Stomach (tissue), 9 donors: ENCODE results near the gene DDI2. TPM values are rescaled to one million over a fixed set of nuclear protein-coding genes. Genes with fewer than 3 reads are reported as not detected.

Experiments
- DNase-seq, 2 donors: peaks; one replicate each; pipeline versions ENCODE4 v3.0.0 to v3.0.0-alpha.2; 2013 to 2019
- H3K27ac ChIP-seq, 5 donors: fragments of 200-600 bp in 4 of 5; sonication (generic) in 4 of 5; one replicate each; pipeline ENCODE4 v1.5.1; 2013 to 2019; ENCODE audit warnings: mild to moderate bottlenecking in 1 of 5, moderate library complexity in 1 of 5
- H3K27me3 ChIP-seq, 3 donors: fragments of 200-600 bp; sonication (generic); one replicate each; pipeline ENCODE4 v1.5.1; 2017 to 2019; ENCODE audit warnings: mixed run types in 1 of 3
- H3K36me3 ChIP-seq, 4 donors: fragments of 200-600 bp; sonication (generic); 1 replicate in 3 of 4; 2 replicates in 1 of 4; pipeline ENCODE4 v1.5.1; 2016 to 2019
- H3K4me1 ChIP-seq, 4 donors: fragments of 200-600 bp; sonication (generic); one replicate each; pipeline ENCODE4 v1.5.1; 2016 to 2019
- H3K4me3 ChIP-seq, 4 donors: fragments of 200-600 bp; sonication (generic) in 3 of 4; one replicate each; pipeline ENCODE4 v1.5.1; 2016 to 2019; ENCODE audit warnings: mild to moderate bottlenecking in 1 of 4
- H3K9me3 ChIP-seq, 4 donors: fragments of 200-600 bp; sonication (generic); one replicate each; pipeline ENCODE4 v1.5.1; 2016 to 2019
- EP300 ChIP-seq: sonication (generic); formaldehyde crosslinking; IDR thresholded peaks from one replicate; pipeline ENCODE4 v1.6.1; 2017; ENCODE audit warnings: antibody characterized with exemption
- POLR2A ChIP-seq, 4 donors: fragments of 450-650 bp; IDR thresholded peaks; one replicate each; pipeline ENCODE4 v1.6.1; 2016; ENCODE audit warnings: antibody characterized with exemption in 4 of 4, control low read depth in 2 of 4, mild to moderate bottlenecking in 1 of 4, moderate library complexity in 1 of 4
- POLR2AphosphoS5 ChIP-seq, 3 donors: sonication (generic); formaldehyde crosslinking; IDR thresholded peaks; one replicate each; pipeline ENCODE4 v1.6.1; 2016; ENCODE audit warnings: antibody characterized with exemption in 3 of 3
- WGBS, 5 donors: extraction: QIAGEN DNeasy Blood & Tissue Kit in 3 of 5; methylation state at CpG; one replicate each; pipeline versions ENCODE4 v1.1.5 to v1.1.7; 2013 to 2018; 5-methylcytosine and 5-hydroxymethylcytosine counted together
- intact Hi-C: fragments of 100-400 bp; cut with DNase I; formaldehyde crosslinking; loops from one replicate; pipeline ENCODE4 v1.15.1; 2023; ENCODE audit warnings: low total_unique reads
- polyA plus RNA-seq, 3 donors: library from polyadenylated mRNA; stranded (reverse); fragments of 200-250 nt; gene quantifications; one replicate each; pipeline ENCODE4 v1.2.3, GENCODE V29; 2013
- total RNA-seq, 5 donors: library from RNA; depleted of rRNA; stranded (reverse); fragments of >200 nt; gene quantifications; one replicate each; pipeline versions ENCODE4 v1.1.0 to v1.2.3, GENCODE V29; 2014 to 2016
- TF ChIP-seq, protein P1 (sequence below), 7 experiments: fragments of 450-650 bp in 4 of 7; fragments of 200-600 bp in 3 of 7; sonication (generic) in 3 of 7; IDR thresholded peaks; one replicate each; pipeline ENCODE4 v1.5.1; 2016 to 2019; ENCODE audit warnings: antibody characterized with exemption in 7 of 7, control low read depth in 2 of 7, mild to moderate bottlenecking in 1 of 7
- donor health status: healthy with polysubstance abuse.
- donor health status: Bipolar disorder and iron deficiency.
- donor health status: healthy.

The DDI2 gene
- total and polyA plus RNA-seq, 8 donors = 3.1 to 261 (median 16.6) TPM

DNA sequence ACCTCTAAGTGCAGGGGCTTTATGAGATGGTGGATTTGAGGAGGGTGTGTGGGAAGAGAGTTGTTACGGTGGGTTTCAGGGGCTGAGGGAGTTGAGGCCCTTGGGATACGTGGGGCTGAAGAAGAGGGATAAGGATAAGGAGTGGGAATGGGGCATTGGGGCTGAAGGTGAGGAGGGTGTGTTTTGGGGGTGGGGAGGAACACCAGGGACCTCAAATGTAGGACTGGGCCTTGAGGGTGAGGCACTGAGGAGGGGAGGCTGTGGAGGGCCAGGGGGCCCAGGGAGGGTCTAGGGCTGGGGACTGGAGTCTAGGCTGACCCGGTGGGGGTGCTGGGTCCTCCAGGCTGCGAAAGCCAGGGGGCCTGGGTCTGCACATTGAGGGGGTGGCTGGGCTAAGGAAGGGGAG lies 65.7 kb downstream of the DDI2 start:
- DNase-seq = no peak
- 83 to 93% (median 91%) methylated on average over 4 of the region's 4 CpGs for WGBS, 5 donors
- intact Hi-C loops = no loop called here
- Histone ChIP-seq H3K9me3 (no peaks in the 10 kb centered on the region), H3K27me3 (no peaks in the 10 kb centered on the region), H3K36me3 (no peaks in the 10 kb centered on the region), H3K4me1 (peaks cover 14 to 61% (median 33%) of the 10 kb centered on the region in 4 donors), H3K4me3 (peak overlapping the region in 1 of 4 donors; percentile 60), H3K27ac (peak overlapping the region in 3 of 5 donors; percentile 94 to 99 (median 98))
- TF ChIP-seq POLR2AphosphoS5 (IDR thresholded peaks at IDR 0.05) (no peak), EP300 (no peak), POLR2A (IDR thresholded peaks at IDR 0.05) (no peak)
- TF ChIP-seq, protein P1, sequence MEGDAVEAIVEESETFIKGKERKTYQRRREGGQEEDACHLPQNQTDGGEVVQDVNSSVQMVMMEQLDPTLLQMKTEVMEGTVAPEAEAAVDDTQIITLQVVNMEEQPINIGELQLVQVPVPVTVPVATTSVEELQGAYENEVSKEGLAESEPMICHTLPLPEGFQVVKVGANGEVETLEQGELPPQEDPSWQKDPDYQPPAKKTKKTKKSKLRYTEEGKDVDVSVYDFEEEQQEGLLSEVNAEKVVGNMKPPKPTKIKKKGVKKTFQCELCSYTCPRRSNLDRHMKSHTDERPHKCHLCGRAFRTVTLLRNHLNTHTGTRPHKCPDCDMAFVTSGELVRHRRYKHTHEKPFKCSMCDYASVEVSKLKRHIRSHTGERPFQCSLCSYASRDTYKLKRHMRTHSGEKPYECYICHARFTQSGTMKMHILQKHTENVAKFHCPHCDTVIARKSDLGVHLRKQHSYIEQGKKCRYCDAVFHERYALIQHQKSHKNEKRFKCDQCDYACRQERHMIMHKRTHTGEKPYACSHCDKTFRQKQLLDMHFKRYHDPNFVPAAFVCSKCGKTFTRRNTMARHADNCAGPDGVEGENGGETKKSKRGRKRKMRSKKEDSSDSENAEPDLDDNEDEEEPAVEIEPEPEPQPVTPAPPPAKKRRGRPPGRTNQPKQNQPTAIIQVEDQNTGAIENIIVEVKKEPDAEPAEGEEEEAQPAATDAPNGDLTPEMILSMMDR (IDR thresholded peaks at IDR 0.05) = no peak

DNA sequence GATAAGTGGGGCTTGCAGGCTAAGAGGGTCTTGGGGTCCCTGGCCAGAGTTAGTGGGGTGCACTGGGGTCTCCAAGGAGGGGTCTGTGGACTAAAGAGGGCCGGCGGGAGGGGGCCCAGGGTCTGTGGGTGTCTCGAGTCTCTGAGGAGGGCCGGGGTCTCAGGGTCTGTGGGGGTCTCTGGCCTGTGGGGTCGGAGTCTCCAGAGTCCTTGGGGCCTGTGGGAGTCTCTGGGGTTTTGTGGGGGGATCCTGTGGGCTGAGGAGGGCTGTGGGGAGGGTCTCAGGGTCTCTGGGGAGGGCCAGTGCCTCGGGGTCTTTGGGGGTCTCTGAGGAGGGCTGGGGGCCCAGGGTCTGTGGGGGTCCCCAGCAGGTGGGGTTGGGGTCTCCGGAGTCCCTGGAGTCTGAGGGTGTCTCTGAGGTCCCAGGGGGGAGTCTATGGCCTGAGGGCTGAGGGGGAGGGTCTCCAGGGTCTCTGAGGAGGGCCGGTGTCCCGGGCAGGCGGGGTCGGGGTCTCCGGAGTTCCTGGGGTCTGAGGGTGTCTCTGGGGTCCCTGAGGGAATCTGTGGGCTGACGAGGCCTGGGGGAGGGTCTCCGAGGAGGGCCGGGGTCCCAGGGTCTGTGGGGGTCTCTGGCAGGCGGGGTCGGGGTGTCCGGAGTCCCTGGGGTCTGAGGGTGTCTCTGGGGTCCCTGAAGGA lies 66.2 kb downstream of the DDI2 start:
- WGBS, 5 donors = 43 to 65% (median 44%) methylated on average over 14 to 18 of the region's 18 CpGs
- TF ChIP-seq EP300 (no peak), POLR2AphosphoS5 (IDR thresholded peaks at IDR 0.05) (no peak), POLR2A (IDR thresholded peaks at IDR 0.05) (no peak)
- TF ChIP-seq, protein P1 (IDR thresholded peaks at IDR 0.05) = no peak
- Histone ChIP-seq H3K9me3 (no peaks in the 10 kb centered on the region), H3K27me3 (no peaks in the 10 kb centered on the region), H3K4me3 (peak overlapping the region; percentile 60 to 96 (median 85)), H3K36me3 (no peaks in the 10 kb centered on the region), H3K27ac (peak overlapping the region; percentile 86 to 99 (median 95)), H3K4me1 (peaks cover 14 to 67% (median 36%) of the 10 kb centered on the region in 4 donors)
- intact Hi-C loops = no loop called here
- DNase-seq = no peak

DNA sequence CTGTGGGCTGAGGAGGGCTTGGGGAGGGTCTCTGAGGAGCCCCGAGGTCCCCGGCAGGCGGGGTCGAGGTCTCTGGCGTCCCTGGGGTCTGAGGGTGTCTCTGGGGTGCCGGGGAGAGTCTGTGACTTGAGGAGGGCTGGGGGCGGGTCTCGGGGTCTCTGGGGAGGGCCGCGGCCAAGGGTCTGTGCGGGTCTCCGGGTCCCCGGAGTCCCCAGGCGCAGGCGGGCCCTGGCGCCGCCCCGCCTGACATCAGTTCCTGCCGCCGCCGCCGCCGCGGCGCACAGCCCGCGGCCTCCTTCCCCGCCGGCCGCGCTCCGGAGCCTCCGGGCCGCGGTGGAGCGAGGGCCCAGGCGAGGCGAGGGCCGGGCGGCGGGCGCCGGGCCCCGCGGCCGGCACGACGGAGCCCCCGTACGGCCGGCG lies 66.8 kb downstream of the DDI2 start, which contains the start of gene PLEKHM2:
TSS of gene PLEKHM2 (plus strand) at position 279 of the 420 bp plus-strand sequence. CDS start 239 bp downstream, outside the sequence.
- WGBS, 5 donors = 0 to 1% (median 0%) methylated on average over 6 to 47 of the region's 52 CpGs; no CpG with 5 or more reads in 1 of the 5 donors
- H3K27ac ChIP-seq = peak within 1 kb of the TSS; percentile 86 to 99 (median 95)

More for the DNA sequence above, 66.8 kb downstream of the DDI2 start, which contains the start of gene PLEKHM2:
- intact Hi-C loops = no loop called here
- DNase-seq = peak; percentile 56 to 86
- peaks cover 0 to under 1% (median 0%) of the 10 kb centered on the region in 4 donors for H3K36me3 ChIP-seq
- no peaks in the 10 kb centered on the region for H3K9me3 ChIP-seq
- H3K27me3 ChIP-seq = no peaks in the 10 kb centered on the region
- H3K4me3 ChIP-seq = peak within 1 kb of the TSS; percentile 60 to 96 (median 85)
- TF ChIP-seq EP300 (no peak), POLR2AphosphoS5 (IDR thresholded peaks at IDR 0.05) (no peak), POLR2A (IDR thresholded peaks at IDR 0.05) (no peak)
- TF ChIP-seq, protein P1 (IDR thresholded peaks at IDR 0.05) = no peak
- H3K4me1 ChIP-seq = peaks cover 14 to 65% (median 36%) of the 10 kb centered on the region in 4 donors
